Measurements from ENCODE around the gene PEX11A. TPM values are rescaled to one million over a fixed set of nuclear protein-coding genes. Genes with fewer than 3 reads are reported as not detected.

PEX11A gene
- total RNA-seq, 4 donors from 2014 or later = 18.4 to 134 (median 29.9) TPM

GRCh38 chr15:89677381-89677780 lies 13.2 kb downstream of the PEX11A start:
- TF ChIP-seq CTCF (IDR thresholded peaks at IDR 0.05) = no peak
- ATAC-seq (ENCODE audit: low FRiP score) (no peak), DNase-seq (ENCODE audit: low spot score) (no peak)

DNA sequence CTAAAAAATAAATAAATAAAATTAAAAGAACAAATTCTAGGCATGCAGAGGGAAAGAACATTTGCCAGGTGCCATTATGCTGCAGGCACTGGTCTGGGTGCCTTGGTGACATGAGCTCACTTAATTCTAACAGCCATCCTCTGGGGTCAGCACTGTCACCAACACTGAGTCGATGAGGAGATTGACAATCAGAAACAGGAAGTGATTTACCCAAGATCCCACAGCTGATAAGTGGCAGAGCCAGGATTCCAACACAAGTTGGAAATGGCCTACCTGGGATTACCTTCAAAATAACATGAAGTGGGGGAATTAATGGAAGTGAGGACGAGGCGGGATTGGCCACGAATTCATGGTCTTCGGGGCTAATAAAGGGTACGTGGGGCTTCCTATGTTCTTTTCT lies 14.9 kb downstream of the PEX11A start:
- no peak for ATAC-seq (ENCODE audit: low FRiP score)
- no peak for TF ChIP-seq CTCF (IDR thresholded peaks at IDR 0.05)
- no peak for DNase-seq (ENCODE audit: low spot score)

DNA sequence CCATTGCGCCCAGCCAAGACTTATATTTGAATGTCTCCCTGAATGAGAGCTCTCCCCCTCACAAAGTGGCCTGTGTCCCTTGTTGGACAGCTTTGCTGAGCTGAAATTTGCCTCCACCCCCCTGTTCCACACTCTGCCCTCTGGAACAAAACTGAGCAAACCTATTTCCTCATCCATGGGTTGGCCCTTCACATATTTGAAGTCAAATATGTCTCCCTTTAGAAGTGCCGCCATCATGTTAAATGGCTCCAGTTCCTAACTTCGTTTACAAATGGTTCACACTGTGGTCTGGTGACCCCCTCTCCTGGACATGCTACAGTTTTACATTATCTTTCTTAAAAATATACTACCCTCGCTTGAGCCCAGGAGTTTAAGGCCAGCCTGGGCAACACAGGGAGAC lies 16.0 kb downstream of the PEX11A start:
- DNase-seq (ENCODE audit: low spot score) (no peak), ATAC-seq (ENCODE audit: low FRiP score) (no peak)
- TF ChIP-seq CTCF (IDR thresholded peaks at IDR 0.05) = no peak

DNA sequence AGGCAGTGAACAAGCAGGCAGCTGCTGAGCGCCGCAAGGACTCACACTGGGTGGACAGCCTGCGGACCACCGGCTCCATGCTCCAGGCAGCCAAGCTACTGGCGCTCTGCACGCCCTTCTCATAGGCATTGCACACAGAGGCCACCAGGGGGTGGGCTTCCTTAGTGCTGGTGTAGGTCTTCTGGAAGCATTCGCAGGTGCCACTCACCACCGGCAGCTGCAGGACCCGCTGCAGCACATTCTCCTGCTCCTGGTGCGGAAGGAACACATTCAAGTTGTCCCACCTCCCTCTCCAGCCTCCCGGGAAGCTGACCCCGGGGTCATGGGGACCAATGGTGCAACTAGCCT lies 17.4 kb downstream of the PEX11A start:
- no peak for DNase-seq (ENCODE audit: low spot score)
- no peak for TF ChIP-seq CTCF (IDR thresholded peaks at IDR 0.05)
- ATAC-seq (ENCODE audit: low FRiP score) = no peak

GRCh38 chr15:89672221-89673164 lies 18.1 kb downstream of the PEX11A start:
- no peak for TF ChIP-seq CTCF (IDR thresholded peaks at IDR 0.05)
- ATAC-seq (ENCODE audit: low FRiP score) (no peak), DNase-seq (ENCODE audit: low spot score) (no peak)

- no peak for ATAC-seq (ENCODE audit: low FRiP score)
- no peak for DNase-seq (ENCODE audit: low spot score)
- no peak for TF ChIP-seq CTCF (IDR thresholded peaks at IDR 0.05)
Measured at GRCh38 chr15:89671687-89672086, 18.9 kb downstream of the PEX11A start.

DNA sequence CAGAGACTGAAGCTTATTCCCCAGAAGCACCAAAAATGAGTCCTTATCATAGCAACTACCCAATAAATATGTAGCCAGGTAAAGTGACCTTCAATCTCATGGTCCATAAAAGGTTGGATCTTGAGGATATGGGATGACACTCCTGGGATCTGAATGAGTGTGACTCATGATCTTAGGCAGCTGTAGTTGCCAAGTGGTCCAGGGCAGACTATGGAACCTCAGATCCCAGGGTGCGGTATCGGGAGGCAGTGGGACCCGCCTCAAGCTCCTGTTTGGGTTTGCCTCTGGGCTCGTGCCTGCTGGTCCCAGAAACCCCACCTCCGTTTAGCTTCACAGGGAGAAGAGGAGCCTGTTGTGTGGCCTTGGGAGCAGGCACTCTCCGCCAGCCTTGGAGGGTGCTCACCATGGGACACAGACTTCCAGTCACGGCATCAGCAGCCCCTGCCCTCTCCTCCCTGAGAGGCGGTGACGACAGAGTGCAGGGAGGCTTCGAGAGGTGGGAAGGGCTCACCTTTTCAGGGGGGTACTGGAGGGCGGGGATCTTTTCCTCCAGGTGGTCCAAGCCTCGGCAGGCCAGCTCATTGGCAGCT lies 19.5 kb downstream of the PEX11A start:
- no peak for DNase-seq (ENCODE audit: low spot score)
- no peak for ATAC-seq (ENCODE audit: low FRiP score)
- TF ChIP-seq CTCF (IDR thresholded peaks at IDR 0.05) = no peak

Data from omental fat pad (tissue), 4 donors.